Smooth muscle cell (in vitro differentiated cells): ENCODE measurements around the gene GNG12. TPM values are rescaled to one million over a fixed set of nuclear protein-coding genes. Genes with fewer than 3 reads are reported as not detected.
A peak's percentile ranks its signal among the peaks of the same experiment; 100 is the strongest.

Experiments used
- DNase-seq: peaks from one replicate; lab custom pipeline; 2025; ENCODE audit not compliant: unreplicated experiment; lab: John Stamatoyannopoulos, UW
- H2AFZ ChIP-seq: fragments of 200-600 bp; sonication (generic); 2 replicates; pipeline ENCODE4 v1.6.0; 2016; ENCODE audit warnings: antibody characterized with exemption, low read depth, mild to moderate bottlenecking
- H3F3A ChIP-seq: fragments of 200-600 bp; sonication (generic); 2 replicates; pipeline ENCODE4 v1.6.0; 2017; ENCODE audit warnings: antibody characterized with exemption, low read depth
- H3K27ac ChIP-seq: fragments of 200-600 bp; sonication (generic); 2 replicates; pipeline ENCODE4 v1.5.1; 2016; ENCODE audit warnings: low read depth, mild to moderate bottlenecking
- H3K27me3 ChIP-seq: fragments of 200-600 bp; sonication (generic); 2 replicates; pipeline ENCODE4 v1.6.1; 2016; ENCODE audit warnings: low read depth, mild to moderate bottlenecking
- H3K36me3 ChIP-seq: fragments of 200-600 bp; sonication (generic); 2 replicates; pipeline ENCODE4 v1.5.1; 2016; ENCODE audit warnings: low read depth
- H3K4me1 ChIP-seq: fragments of 200-600 bp; sonication (generic); 2 replicates; pipeline ENCODE4 v1.5.1; 2016; ENCODE audit warnings: low read depth
- H3K4me2 ChIP-seq: fragments of 200-600 bp; sonication (generic); 2 replicates; pipeline ENCODE4 v1.6.0; 2016; ENCODE audit warnings: mild to moderate bottlenecking
- H3K4me3 ChIP-seq: fragments of 200-600 bp; sonication (generic); 2 replicates; pipeline ENCODE4 v1.5.1; 2016; ENCODE audit warnings: mild to moderate bottlenecking
- H3K79me2 ChIP-seq: fragments of 200-600 bp; sonication (generic); 2 replicates; pipeline ENCODE4 v1.6.0; 2016; ENCODE audit warnings: low read depth, mild to moderate bottlenecking
- H3K9ac ChIP-seq: fragments of 200-600 bp; sonication (generic); 2 replicates; pipeline ENCODE4 v1.6.0; 2016; ENCODE audit warnings: low read depth
- H3K9me3 ChIP-seq: fragments of 200-600 bp; sonication (generic); replicated peaks from 2 replicates; pipeline ENCODE4 v1.5.1; 2016; ENCODE audit warnings: low read depth
- H4K20me1 ChIP-seq: fragments of 200-600 bp; sonication (generic); 2 replicates; pipeline ENCODE4 v1.6.0; 2016; ENCODE audit warnings: low read depth
- WGBS: methylation state at CpG from one replicate; pipeline ENCODE4 v1.1.7; 2016; ENCODE audit warnings: low lambda C conversion rate; 5-methylcytosine and 5-hydroxymethylcytosine counted together
- polyA plus RNA-seq: library from polyadenylated mRNA; unstranded; fragments of >200 nt; fragmentation: Nextera tagmentation; extraction: Ambion mirVana; gene quantifications from 2 replicates; pipeline ENCODE4 v1.2.1, GENCODE V29; 2016
- total RNA-seq: library from RNA; depleted of rRNA; stranded (reverse); fragments of >200 nt; gene quantifications from 2 replicates; pipeline ENCODE4 v1.2.3, GENCODE V29; 2014
- TF ChIP-seq, protein P1 (sequence below): fragments of 200-600 bp; sonication (generic); IDR thresholded peaks from 2 replicates; pipeline ENCODE4 v1.5.1; 2017; ENCODE audit warnings: borderline replicate concordance, mild to moderate bottlenecking, antibody characterized with exemption; ENCODE audit not compliant: insufficient read depth, poor library complexity, severe bottlenecking

Gene GNG12
- total and polyA plus RNA-seq, 2 experiments from 2014 or later: 54.6 to 86.6 TPM

DNA sequence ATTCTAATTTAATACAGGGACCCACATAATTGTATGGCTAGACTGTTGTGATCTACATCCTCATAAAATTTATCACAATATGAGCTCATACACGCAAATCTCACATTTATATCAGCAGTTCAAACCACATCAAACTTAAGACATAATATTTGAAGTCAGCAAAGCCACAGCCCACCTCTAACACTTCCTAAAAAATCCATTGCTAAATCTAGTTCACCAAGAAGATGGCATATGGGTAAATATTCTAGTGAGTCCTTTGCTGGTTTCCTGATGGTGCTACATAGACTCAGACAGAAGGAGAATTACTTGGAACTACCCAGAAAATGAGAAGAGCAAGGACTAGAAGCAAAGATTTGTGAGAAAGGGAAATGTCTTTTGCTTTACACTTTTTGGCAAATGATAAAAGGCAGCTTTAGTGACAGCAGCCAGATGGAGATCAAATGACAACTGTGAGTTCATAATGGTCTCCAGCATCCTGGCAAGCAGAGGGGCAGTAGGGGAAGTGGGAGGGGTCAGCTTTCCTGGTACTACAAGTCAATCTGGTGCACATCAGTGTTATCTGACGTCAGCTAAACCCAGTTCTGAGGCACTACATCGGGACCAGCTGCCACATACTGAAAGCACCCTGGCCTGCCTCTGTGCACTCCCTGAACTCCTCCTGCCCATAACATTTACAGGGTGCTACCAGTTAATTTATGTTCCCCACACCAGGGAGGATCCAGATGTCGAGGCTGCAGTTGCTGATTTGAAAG is 158.8 kb downstream of the GNG12 start:
- 19% methylated on average over 4 of the region's 4 CpGs for WGBS
- H2AFZ ChIP-seq: peak overlapping the region; percentile 15
- H3K27me3 ChIP-seq: peaks cover 13% of the 10 kb centered on the region
- H3F3A ChIP-seq: no peaks in the 10 kb centered on the region
- TF ChIP-seq, protein P1, sequence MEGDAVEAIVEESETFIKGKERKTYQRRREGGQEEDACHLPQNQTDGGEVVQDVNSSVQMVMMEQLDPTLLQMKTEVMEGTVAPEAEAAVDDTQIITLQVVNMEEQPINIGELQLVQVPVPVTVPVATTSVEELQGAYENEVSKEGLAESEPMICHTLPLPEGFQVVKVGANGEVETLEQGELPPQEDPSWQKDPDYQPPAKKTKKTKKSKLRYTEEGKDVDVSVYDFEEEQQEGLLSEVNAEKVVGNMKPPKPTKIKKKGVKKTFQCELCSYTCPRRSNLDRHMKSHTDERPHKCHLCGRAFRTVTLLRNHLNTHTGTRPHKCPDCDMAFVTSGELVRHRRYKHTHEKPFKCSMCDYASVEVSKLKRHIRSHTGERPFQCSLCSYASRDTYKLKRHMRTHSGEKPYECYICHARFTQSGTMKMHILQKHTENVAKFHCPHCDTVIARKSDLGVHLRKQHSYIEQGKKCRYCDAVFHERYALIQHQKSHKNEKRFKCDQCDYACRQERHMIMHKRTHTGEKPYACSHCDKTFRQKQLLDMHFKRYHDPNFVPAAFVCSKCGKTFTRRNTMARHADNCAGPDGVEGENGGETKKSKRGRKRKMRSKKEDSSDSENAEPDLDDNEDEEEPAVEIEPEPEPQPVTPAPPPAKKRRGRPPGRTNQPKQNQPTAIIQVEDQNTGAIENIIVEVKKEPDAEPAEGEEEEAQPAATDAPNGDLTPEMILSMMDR: no peak
- H3K9ac ChIP-seq: no peak overlapping the region
- no peak overlapping the region for H3K4me3 ChIP-seq
- no peaks in the 10 kb centered on the region for H3K4me1 ChIP-seq
- DNase-seq: no peak
- H3K36me3 ChIP-seq: no peaks in the 10 kb centered on the region
- H3K4me2 ChIP-seq: peak overlapping the region; percentile 18
- H4K20me1 ChIP-seq: no peaks in the 10 kb centered on the region
- no peaks in the 10 kb centered on the region for H3K9me3 ChIP-seq
- peak overlapping the region; percentile 20 for H3K27ac ChIP-seq
- H3K79me2 ChIP-seq: no peaks in the 10 kb centered on the region

DNA sequence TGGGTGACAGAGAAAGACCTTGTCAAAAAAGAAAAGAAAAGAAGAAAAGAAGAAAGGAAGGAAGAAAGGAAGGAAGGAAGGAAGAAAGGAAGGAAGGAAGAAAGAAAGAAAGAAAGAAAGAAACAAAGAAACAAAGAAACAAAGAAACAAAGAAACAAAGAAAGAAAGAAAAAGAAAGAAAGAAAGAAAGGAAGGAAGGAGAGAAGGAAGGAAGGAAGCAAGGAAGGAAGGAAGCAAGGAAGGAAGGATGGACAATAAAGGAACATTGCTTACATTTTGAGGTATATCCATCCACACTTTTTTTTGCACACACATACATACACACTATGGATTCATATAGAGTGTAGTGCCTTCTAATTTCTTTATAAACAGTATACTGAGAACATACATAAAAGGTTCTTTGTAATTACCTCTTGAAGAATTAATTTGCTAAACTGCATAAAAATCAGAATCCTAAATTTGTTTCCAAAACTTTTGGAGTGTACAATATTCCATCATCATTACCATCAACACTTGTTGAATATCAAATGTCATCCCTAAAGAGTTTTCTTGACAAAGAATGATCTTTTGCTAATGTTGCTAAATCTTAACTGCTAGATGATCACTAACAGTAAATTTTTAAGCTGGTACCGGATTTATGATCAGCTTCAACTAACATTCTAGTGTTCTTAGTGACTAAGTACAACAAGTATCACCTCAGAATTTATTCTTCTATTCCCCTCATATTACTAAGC is 159.6 kb downstream of the GNG12 start:
- 89% methylated on average over 1 of the region's 1 CpG for WGBS
- no peaks in the 10 kb centered on the region for H3K9me3 ChIP-seq
- no peaks in the 10 kb centered on the region for H3K4me1 ChIP-seq
- peak overlapping the region; percentile 18 for H3K4me2 ChIP-seq
- peaks cover 13% of the 10 kb centered on the region for H3K27me3 ChIP-seq
- H3K79me2 ChIP-seq: no peaks in the 10 kb centered on the region
- no peaks in the 10 kb centered on the region for H3K36me3 ChIP-seq
- H3K9ac ChIP-seq: no peak overlapping the region
- H4K20me1 ChIP-seq: no peaks in the 10 kb centered on the region
- H3K27ac ChIP-seq: peak overlapping the region; percentile 20
- no peak overlapping the region for H2AFZ ChIP-seq
- DNase-seq: no peak
- no peak overlapping the region for H3K4me3 ChIP-seq
- TF ChIP-seq, protein P1: no peak
- H3F3A ChIP-seq: no peaks in the 10 kb centered on the region

DNA sequence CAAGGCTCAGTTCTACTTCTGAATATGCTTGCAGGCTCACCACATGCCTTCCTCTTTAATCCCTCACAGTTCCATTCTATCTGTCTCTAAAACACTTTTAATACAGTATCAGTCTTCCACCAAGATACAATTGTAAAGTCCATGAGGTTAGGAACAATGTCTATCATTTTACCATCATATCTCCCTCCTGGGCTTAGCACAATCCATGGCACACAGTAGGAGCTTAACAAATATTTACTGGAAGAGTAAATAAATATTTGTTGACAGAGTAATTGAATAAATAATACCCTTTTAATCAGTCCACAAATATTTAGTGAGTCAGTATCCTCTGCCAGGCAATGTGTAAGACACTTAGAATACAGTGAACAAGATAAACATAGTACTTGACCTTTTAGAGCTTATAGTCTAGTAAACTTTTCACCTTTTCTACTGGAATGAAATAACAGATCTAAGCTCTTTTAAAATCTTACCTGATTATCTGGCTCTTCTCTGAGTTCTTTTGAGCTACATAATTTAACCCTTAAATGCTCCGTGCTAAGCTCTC is 160.9 kb downstream of the GNG12 start:
- Histone ChIP-seq H3K27ac (no peak overlapping the region), H3K4me3 (no peak overlapping the region), H3K4me1 (no peaks in the 10 kb centered on the region), H4K20me1 (no peaks in the 10 kb centered on the region), H3K79me2 (no peaks in the 10 kb centered on the region), H3K9me3 (no peaks in the 10 kb centered on the region), H3K4me2 (no peak overlapping the region), H3K27me3 (peaks cover 13% of the 10 kb centered on the region), H3K9ac (no peak overlapping the region), H3F3A (no peaks in the 10 kb centered on the region), H3K36me3 (no peaks in the 10 kb centered on the region), H2AFZ (no peak overlapping the region)
- TF ChIP-seq, protein P1: no peak
- DNase-seq: no peak
- 96% methylated on average over 1 of the region's 1 CpG for WGBS
